SW480 (cell line): ENCODE results near the gene SEC11C.

ENCODE experiments used
- DNase-seq: peaks from one replicate; pipeline ENCODE4 v3.0.0-alpha.2; 2016; ENCODE audit warnings: low spot score

The SEC11C gene

GRCh38 chr18:59144483-59144882, 4.8 kb downstream of the SEC11C start:
- DNase-seq = no peak

GRCh38 chr18:59145055-59145454, 5.4 kb downstream of the SEC11C start:
- DNase-seq = no peak

GRCh38 chr18:59148192-59148591, 8.5 kb downstream of the SEC11C start:
- no peak for DNase-seq

GRCh38 chr18:59149007-59149406, 9.3 kb downstream of the SEC11C start:
- DNase-seq = no peak

GRCh38 chr18:59149416-59149815, 9.7 kb downstream of the SEC11C start:
- no peak for DNase-seq

GRCh38 chr18:59150236-59150635, 10.6 kb downstream of the SEC11C start:
- DNase-seq = no peak

- DNase-seq = no peak
These were observed 15.5 kb downstream of the SEC11C start for GRCh38 chr18:59155153-59155552.

- no peak for DNase-seq
These were observed 16.6 kb downstream of the SEC11C start for GRCh38 chr18:59156316-59156715.

- no peak for DNase-seq
These were observed 19.6 kb downstream of the SEC11C start for GRCh38 chr18:59159265-59159664.

- DNase-seq = no peak
These were observed 20.3 kb downstream of the SEC11C start for GRCh38 chr18:59159986-59160385.

GRCh38 chr18:59172664-59173249, 33.1 kb downstream of the SEC11C start:
- peak; percentile 1 for DNase-seq

GRCh38 chr18:59177485-59177884, 37.8 kb downstream of the SEC11C start:
- no peak for DNase-seq

- DNase-seq = no peak
These were observed 40.6 kb downstream of the SEC11C start for GRCh38 chr18:59180150-59180845.

- DNase-seq = no peak
These were observed 43.0 kb downstream of the SEC11C start for GRCh38 chr18:59182673-59183072.

- DNase-seq = no peak
These were observed 49.3 kb downstream of the SEC11C start for GRCh38 chr18:59189008-59189407.

- no peak for DNase-seq
These were observed 50.1 kb downstream of the SEC11C start for GRCh38 chr18:59189746-59190145.

GRCh38 chr18:59196161-59196725, 56.6 kb downstream of the SEC11C start:
- DNase-seq = no peak

GRCh38 chr18:59197636-59198035, 58.0 kb downstream of the SEC11C start:
- no peak for DNase-seq

- no peak for DNase-seq
These were observed 58.5 kb downstream of the SEC11C start for GRCh38 chr18:59198215-59198614.

GRCh38 chr18:59200787-59201186, 61.1 kb downstream of the SEC11C start:
- DNase-seq = no peak

GRCh38 chr18:59202258-59202820, 62.7 kb downstream of the SEC11C start:
- no peak for DNase-seq

- no peak for DNase-seq
These were observed 67.8 kb downstream of the SEC11C start for GRCh38 chr18:59207506-59207905.
